ENCODE measurements around the gene GAGE12G.
"Not testable (repeated sequence)": the region's sequence is repeated elsewhere in the genome, so short reads cannot be mapped to it uniquely, and the experiment has no call there.

Gene GAGE12G

GRCh38 chrX:49570100-49570499, at the start of gene GAGE12G:
TSS of gene GAGE12G (plus strand) at chrX:49570400. CDS start at chrX:49571555, 1,155 bp downstream.
- in situ Hi-C loops (cut with MboI; ENCODE audit: low sequenced_read_pairs): not testable (repeated sequence)

- in situ Hi-C loops (cut with MboI; ENCODE audit: low sequenced_read_pairs): not testable (repeated sequence)
Observed at GRCh38 chrX:49531877-49532276, 38.3 kb upstream of the GAGE12G start, which contains the start of gene GAGE12C. TSS of gene GAGE12C (plus strand) at chrX:49532177. CDS start at chrX:49533332, 1,155 bp downstream.

- in situ Hi-C loops (cut with MboI; ENCODE audit: low sequenced_read_pairs): not testable (repeated sequence)
Observed at GRCh38 chrX:49541433-49541832, 28.8 kb upstream of the GAGE12G start, which contains the start of gene GAGE12D. TSS of gene GAGE12D (plus strand) at chrX:49541733. CDS start at chrX:49542888, 1,155 bp downstream.

GRCh38 chrX:49550989-49551388, 19.2 kb upstream of the GAGE12G start, which contains the start of gene GAGE12E:
TSS of gene GAGE12E (plus strand) at chrX:49551289. CDS start at chrX:49552444, 1,155 bp downstream.
- in situ Hi-C loops (cut with MboI; ENCODE audit: low sequenced_read_pairs): not testable (repeated sequence)

GRCh38 chrX:49560542-49560941, 9.7 kb upstream of the GAGE12G start, which contains the start of gene GAGE12F:
TSS of gene GAGE12F (plus strand) at chrX:49560842. CDS start at chrX:49561997, 1,155 bp downstream.
- in situ Hi-C loops (cut with MboI; ENCODE audit: low sequenced_read_pairs): not testable (repeated sequence)

GRCh38 chrX:49568728-49569127, 1.5 kb upstream of the GAGE12G start:
- in situ Hi-C loops (cut with MboI; ENCODE audit: low sequenced_read_pairs): not testable (repeated sequence)

GRCh38 chrX:49569152-49569551, 1.0 kb upstream of the GAGE12G start:
- in situ Hi-C loops (cut with MboI; ENCODE audit: low sequenced_read_pairs): not testable (repeated sequence)

GRCh38 chrX:49579649-49580048, 9.4 kb downstream of the GAGE12G start, which contains the start of gene GAGE12H:
TSS of gene GAGE12H (plus strand) at chrX:49579949. CDS start at chrX:49581104, 1,155 bp downstream.
- in situ Hi-C loops (cut with MboI; ENCODE audit: low sequenced_read_pairs): not testable (repeated sequence)

- in situ Hi-C loops (cut with MboI; ENCODE audit: low sequenced_read_pairs): not testable (repeated sequence)
Observed at GRCh38 chrX:49589196-49589595, 19.0 kb downstream of the GAGE12G start, which contains the start of gene GAGE2A. TSS of gene GAGE2A (plus strand) at chrX:49589496. CDS start at chrX:49590651, 1,155 bp downstream.

- in situ Hi-C loops (cut with MboI; ENCODE audit: low sequenced_read_pairs): not testable (repeated sequence)
Observed at GRCh38 chrX:49589769-49590478, 19.7 kb downstream of the GAGE12G start.

GRCh38 chrX:49590488-49590887, 20.3 kb downstream of the GAGE12G start:
- in situ Hi-C loops (cut with MboI; ENCODE audit: low sequenced_read_pairs): not testable (repeated sequence)

- in situ Hi-C loops (cut with MboI; ENCODE audit: low sequenced_read_pairs): not testable (repeated sequence)
Observed at GRCh38 chrX:49598720-49599119, 28.5 kb downstream of the GAGE12G start, which contains the start of gene GAGE1. TSS of gene GAGE1 (plus strand) at chrX:49599020. CDS start at chrX:49600175, 1,155 bp downstream.

GRCh38 chrX:49610718-49611310, 40.6 kb downstream of the GAGE12G start:
- in situ Hi-C loops (cut with MboI; ENCODE audit: low sequenced_read_pairs): no loop called here

- in situ Hi-C loops (cut with MboI; ENCODE audit: low sequenced_read_pairs): no loop called here
Observed at GRCh38 chrX:49618574-49618973, 48.4 kb downstream of the GAGE12G start.
